ENCODE results near the gene LRRC72. TPM values are rescaled to one million over a fixed set of nuclear protein-coding genes. Genes with fewer than 3 reads are reported as not detected.
"Not testable (repeated sequence)": the region's sequence is repeated elsewhere in the genome, so short reads cannot be mapped to it uniquely, and the experiment has no call there.

Gene LRRC72
- not detected for total RNA-seq

DNA sequence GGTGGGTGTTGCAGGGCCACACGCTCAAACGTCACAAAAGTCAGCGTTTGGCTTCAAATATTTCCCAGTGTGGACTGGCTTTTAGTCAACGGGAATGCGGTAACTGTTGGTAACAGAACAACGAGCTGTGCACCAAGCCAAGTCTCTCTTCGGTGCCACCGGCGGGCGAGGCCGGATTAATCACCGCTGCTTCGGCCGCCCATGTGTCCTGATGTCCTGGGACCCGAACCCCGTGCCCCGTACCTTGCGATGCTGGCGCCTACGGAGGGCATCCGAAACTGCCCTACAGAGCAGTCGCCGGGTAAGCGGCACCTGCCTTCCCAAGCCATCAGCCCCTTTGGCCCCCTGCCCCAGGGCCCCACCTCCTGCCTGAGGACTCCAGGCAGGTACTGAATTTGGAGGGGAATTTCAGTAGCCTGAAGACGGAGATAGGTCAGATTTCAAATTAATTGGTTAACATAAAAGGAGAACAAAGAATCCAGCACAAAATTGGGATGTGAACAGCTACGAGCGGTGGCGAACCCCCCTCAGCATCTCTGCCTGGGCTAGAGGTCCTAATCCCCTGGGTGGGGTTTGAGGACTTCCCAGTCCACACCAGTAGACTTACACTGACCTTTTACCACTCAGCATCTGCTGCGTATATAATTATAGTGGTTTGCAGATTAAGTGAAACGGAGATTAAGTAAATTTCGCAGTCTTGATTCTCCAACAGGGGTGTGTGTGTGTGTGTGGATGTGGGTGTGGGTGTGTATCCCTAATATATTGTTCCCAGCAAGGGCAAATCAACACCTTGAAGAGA, at the start of gene LRRC72:
Gene LRRC72 (plus strand): TSS at position 84 of the 799 bp plus-strand sequence. CDS start 128 bp downstream, at position 212.
- DNase-seq (ENCODE audit: low spot score) = no peak
- intact Hi-C loops (cut with DNase I) = no loop called here
- ATAC-seq = no peak

DNA sequence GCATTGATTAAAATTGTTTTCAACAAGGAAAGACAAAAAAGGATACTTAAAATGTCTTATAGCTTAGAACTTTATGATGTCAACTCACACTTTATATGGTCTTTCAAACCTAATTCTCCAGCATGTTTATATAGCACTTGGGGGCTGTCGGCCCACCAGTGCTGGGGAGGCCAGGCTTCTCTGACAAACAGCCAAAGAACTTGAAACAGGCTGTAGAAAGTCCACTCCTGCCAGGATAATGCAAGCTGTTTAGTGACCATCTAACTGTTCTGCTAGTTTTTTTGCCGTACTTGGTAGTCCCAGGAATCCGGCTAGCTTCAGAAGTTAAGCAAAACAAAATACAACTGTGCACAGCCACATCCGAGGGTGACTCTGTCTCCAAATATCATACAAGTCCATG, 47.5 kb upstream of the LRRC72 start:
- ATAC-seq (no peak), DNase-seq (ENCODE audit: low spot score) (no peak)
- intact Hi-C loops (cut with DNase I) = no loop called here

- DNase-seq (ENCODE audit: low spot score) (no peak), ATAC-seq (no peak)
- intact Hi-C loops (cut with DNase I) = no loop called here
Observed at GRCh38 chr7:16479591-16479990, 47.0 kb upstream of the LRRC72 start.

DNA sequence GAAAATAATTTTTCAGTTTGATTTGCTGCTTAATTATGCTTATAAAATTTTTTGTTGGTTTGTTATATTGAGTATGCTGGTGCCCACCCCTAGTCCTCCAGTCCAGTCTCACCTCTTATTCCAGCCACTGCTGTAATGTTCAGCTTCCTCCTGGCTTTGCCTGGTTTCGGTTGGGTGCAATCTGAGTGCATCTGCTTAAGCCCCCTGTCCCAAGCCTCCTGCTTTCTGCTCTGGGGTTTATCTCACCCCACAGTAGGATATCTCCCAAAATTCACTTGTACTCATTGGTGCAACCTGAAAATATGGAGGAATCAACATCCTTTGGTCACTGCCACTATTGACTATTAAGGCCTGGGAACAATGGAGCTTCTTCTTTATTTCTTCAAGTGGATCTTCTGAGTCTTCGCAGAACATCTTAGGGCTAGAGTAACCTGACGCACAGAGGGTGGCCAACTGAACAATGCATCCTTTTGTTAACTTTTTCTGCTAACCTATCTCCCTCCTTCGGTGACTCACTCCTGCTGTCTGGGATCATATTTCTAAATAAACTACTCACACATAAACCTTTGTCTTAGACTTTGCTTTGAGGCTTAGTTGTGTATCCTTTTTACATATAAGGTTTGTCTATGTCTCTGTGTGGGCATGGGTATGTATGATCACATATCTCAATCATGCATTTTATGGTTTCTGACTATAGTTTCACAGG, 42.0 kb upstream of the LRRC72 start:
- ATAC-seq = no peak
- intact Hi-C loops (cut with DNase I) = no loop called here
- no peak for DNase-seq (ENCODE audit: low spot score)

DNA sequence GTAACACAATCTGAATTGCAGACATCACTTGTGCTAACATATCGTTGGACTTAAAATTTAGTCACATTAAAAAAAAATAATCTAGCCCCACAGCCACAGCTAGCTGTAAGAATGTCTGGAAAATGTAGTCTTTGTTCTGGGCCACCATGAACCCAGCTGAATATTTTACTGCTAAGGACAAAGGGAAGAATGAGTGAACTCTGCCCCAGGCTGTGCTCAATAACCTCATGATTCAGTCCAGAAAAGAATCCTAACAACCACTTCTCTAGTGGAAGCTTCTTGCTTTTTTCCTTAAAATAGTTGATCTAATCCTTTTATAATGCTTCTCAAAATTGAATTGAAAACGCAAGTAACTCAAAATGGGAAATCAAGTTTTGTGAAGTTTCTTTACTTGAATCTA, 35.5 kb upstream of the LRRC72 start:
- DNase-seq (ENCODE audit: low spot score) (no peak), ATAC-seq (no peak)
- intact Hi-C loops (cut with DNase I) = no loop called here

GRCh38 chr7:16492513-16493062, 34.0 kb upstream of the LRRC72 start:
- DNase-seq (ENCODE audit: low spot score) (no peak), ATAC-seq (no peak)
- intact Hi-C loops (cut with DNase I) = no loop called here

GRCh38 chr7:16493266-16493665, 33.4 kb upstream of the LRRC72 start:
- ATAC-seq = no peak
- intact Hi-C loops (cut with DNase I) = no loop called here
- DNase-seq (ENCODE audit: low spot score) = no peak

DNA sequence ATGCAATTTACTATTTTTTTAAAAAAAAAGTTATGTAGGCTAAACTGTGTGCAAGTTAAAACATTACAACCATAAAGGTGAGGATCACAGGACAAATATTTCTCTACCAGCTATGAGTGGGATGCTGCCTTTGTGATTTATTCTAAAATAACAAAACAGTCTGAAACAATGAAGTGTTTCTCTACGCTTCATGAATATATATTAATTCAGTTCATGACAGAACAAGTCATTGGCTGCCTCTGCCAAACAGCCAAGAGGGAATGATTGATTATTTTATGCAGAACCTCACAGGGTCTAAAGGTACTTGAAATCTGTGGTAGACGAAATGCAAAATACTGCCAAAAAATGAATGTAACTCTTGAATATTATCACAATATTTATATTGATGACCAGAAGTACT, 32.1 kb upstream of the LRRC72 start:
- intact Hi-C loops (cut with DNase I) = no loop called here
- no peak for DNase-seq (ENCODE audit: low spot score)
- no peak for ATAC-seq

- intact Hi-C loops (cut with DNase I) = no loop called here
- DNase-seq (ENCODE audit: low spot score) (no peak), ATAC-seq (no peak)
Observed at GRCh38 chr7:16494955-16495719, 31.5 kb upstream of the LRRC72 start.

GRCh38 chr7:16498122-16498521, 28.5 kb upstream of the LRRC72 start:
- ATAC-seq (no peak), DNase-seq (ENCODE audit: low spot score) (no peak)
- intact Hi-C loops (cut with DNase I) = no loop called here

- ATAC-seq = no peak
- intact Hi-C loops (cut with DNase I) = no loop called here
- no peak for DNase-seq (ENCODE audit: low spot score)
Observed at GRCh38 chr7:16502303-16502702, 24.3 kb upstream of the LRRC72 start.

- no peak for ATAC-seq
- DNase-seq (ENCODE audit: low spot score) = no peak
- intact Hi-C loops (cut with DNase I) = no loop called here
Observed at GRCh38 chr7:16504019-16504418, 22.6 kb upstream of the LRRC72 start.

DNA sequence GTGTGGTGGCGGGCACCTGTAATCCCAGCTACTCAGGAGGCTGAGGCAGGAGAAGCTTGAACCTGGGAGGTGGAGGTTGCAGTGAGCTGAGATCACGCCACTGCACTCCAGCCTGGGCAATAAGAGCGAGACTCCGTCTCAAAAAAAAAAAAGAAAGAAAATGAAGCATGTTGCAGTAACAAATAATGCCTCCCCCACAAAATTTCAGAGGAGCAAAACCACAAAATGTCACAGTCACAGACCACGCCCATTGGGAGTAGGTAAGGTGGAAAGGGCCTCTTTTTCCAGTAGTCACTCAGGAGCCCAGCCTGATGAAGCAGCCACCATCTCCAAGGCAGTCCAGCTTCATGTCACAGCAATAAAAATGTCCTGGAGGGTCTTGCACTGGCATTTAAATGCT, 20.2 kb upstream of the LRRC72 start:
- ATAC-seq; DNase-seq (ENCODE audit: low spot score); intact Hi-C loops (cut with DNase I): not testable (repeated sequence)

GRCh38 chr7:16509829-16510228, 16.8 kb upstream of the LRRC72 start:
- ATAC-seq = no peak
- intact Hi-C loops (cut with DNase I) = no loop called here
- DNase-seq (ENCODE audit: low spot score) = no peak

DNA sequence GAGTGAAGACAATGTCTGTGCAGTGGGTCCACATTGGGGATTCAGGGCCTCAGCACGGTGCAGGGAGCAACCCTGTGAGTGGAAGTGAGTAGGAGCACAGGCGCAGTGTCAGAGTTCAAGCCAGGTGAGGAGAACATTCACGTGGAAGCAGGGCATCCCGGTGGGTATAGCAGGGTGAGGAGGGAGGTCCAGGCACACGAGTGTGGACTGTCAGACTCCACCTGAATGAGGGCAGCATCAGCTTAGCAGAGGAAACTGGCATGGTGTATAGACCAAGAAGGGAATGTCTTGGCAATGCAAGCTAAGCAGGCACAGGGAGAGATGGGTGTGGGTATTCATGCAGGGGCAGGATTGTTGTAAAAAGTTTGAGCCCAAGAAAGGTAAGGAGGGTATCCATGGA, 15.3 kb upstream of the LRRC72 start:
- ATAC-seq (no peak), DNase-seq (ENCODE audit: low spot score) (no peak)

GRCh38 chr7:16512097-16512496, 14.5 kb upstream of the LRRC72 start:
- intact Hi-C loops (cut with DNase I) = no loop called here
- ATAC-seq = no peak
- no peak for DNase-seq (ENCODE audit: low spot score)

More for the DNA sequence above, 15.3 kb upstream of the LRRC72 start:
- intact Hi-C loops (cut with DNase I) = no loop called here

DNA sequence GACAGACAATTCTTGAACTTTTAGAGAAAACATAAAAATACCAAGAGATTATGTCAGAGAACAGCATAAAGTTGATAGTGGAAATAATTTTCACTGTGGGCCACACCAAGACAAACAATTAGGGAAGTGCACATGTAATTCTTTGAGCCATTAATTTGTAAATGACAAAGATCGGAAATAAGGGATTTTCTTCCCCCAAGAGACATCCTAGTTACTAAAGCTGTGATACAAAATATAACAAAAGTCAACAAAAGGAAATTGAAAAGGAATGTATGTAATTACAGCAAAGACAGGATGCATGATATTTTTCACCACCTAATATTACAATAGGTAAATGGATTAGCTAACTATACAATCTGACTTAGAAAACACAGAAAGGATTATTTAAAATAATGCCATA, 12.4 kb upstream of the LRRC72 start:
- ATAC-seq (no peak), DNase-seq (ENCODE audit: low spot score) (no peak)
- intact Hi-C loops (cut with DNase I) = no loop called here

DNA sequence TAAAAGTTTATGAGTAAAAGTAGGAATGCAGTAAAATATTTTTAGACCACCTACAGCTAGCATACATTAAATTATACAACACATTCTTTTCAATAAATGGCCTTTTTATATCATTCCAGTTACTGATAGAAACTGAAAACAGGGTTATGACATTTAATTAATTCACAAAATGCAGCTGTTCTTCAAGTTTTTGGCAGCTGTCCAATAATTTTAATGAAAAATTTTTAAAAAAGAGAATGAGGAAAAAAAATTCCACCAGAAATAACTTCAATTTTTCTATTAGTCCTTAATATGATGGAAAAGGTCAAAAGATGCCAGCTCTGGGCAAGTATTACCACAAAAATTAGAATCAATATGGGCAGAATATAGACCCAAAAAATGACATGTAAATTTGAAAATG, 11.9 kb upstream of the LRRC72 start:
- ATAC-seq (no peak), DNase-seq (ENCODE audit: low spot score) (no peak)
- intact Hi-C loops (cut with DNase I) = no loop called here

DNA sequence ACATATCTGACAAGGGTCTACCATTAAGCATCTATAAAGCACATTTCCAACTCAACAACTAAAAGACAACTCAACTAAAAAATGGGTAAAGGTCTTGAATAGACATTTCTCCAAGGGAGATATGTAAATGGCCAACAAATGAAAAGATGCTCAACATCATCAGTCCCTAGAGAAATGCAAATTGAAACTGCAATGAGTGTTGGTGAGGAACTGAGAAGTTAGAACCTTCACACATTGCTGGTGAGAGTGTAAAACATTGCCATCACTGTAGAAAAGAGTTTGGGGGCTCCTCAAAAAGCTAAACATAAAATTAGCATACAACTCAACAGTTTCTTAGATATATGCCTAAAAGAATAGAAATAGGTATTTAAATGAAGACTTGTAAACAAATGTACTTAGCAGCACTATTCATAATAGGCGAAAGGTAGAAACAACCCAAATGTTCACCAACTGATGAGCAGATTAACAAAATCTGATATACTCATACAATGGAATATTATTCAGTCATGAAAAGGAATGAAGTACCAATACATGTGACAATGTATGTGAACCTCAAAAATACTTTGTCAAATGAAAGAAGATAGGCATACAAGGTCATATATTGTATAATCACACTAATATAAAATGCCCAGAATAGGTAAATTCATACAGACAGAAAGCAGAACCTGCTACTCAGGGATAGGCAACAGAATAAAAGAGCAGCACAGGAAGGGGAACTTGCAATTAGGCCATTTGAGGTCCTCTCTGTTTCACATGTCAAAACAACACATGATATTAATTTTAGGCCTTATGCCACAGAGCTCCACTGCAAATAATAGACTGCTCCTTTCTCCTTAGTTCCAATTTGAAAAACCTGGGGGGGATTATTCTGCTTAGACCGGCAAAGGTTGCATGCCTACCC, 10.6 kb upstream of the LRRC72 start:
- intact Hi-C loops (cut with DNase I) = no loop called here
- ATAC-seq (no peak), DNase-seq (ENCODE audit: low spot score) (no peak)

Data from sciatic nerve (tissue), 2 donors.